NCI-H128 (cell line): ENCODE data around the gene TENT4A.

Experiments
- DNase-seq: peaks from one replicate; lab custom pipeline; 2025; ENCODE audit not compliant: unreplicated experiment; lab: John Stamatoyannopoulos, UW

TENT4A gene

GRCh38 chr5:6700074-6700684, 13.1 kb upstream of the TENT4A start:
- no peak for DNase-seq

- DNase-seq = no peak
Measured at GRCh38 chr5:6700685-6701355, 12.4 kb upstream of the TENT4A start.

DNA sequence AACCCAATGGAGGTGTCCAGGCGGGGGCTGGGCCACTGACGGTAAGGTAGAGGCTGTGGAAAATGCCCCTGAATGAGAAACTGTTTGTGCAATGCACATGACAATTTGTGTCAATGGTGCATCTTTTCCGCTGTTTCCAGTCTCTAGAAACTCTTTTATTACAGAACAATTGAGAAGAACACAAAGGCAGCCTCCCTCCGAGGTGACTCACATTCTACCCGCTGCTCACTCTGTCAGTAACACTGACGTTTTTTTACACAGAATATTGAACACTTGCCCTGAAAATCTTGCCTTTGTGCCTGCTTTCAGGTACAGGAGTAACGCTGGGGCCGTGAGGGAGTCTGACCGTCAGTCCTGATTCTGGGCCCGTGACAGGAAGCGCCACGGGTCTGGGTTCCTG, 11.7 kb upstream of the TENT4A start:
- no peak for DNase-seq

DNA sequence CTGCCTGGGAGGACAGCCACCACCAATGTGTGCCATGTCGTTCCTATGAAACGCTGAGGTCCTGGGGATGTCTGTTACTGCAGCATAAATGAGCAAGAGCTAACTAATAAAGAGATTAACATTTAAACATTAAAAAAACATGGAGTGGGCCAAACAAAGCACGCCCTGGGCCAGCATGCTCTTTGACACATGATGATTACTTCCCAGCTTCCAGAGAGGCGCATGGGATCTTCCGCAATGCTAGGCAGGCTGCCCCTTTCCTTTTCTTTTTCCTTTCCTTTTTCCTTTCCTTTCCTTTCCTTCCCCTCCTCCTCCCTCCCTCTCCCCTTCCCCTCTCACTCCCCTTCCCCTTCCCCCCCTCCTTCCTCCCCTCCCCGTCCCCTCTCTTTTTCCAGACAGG, 10.6 kb upstream of the TENT4A start:
- DNase-seq = no peak

DNA sequence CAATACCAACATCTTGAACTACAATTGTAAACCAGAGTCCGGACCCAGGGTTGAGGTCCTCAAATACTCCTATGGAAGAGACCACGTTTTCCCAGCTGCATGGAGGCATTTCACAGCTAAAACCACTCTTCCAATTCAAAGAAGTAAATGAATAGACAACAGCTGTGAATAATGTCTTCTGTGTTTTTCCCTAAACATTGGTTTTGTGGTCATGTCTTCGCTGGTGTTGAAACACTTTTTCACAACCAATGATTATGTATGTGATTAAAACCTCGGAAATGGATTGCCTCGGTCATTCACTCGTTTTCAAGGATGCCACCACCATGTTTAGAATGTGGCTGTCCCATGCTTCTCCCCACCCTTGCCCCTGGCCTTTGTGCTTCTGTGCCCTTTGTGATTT, 9.4 kb upstream of the TENT4A start:
- DNase-seq = no peak

- no peak for DNase-seq
Measured at GRCh38 chr5:6704361-6704851, 8.8 kb upstream of the TENT4A start.

- no peak for DNase-seq
Measured at GRCh38 chr5:6705088-6705487, 8.1 kb upstream of the TENT4A start.

DNA sequence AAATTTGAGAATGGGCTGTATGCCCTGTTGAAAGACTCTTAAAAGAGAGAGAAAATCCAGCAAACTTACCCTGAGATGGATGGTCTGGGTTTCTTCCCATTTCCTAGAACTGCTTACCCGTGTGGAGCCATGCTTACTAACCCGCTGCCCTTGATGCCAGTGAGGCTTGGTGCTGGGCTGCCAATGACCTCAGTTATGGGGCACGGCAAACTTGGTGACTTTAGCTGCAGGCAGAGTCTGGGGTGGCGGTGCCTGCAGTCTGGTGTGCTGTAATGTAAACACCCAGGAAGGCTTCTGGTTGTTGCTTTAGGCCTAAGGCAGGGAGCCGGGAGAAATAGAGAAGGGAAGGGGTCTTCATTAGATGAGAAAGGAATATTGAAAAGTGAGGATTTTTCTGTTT, 7.3 kb upstream of the TENT4A start:
- DNase-seq = no peak

DNA sequence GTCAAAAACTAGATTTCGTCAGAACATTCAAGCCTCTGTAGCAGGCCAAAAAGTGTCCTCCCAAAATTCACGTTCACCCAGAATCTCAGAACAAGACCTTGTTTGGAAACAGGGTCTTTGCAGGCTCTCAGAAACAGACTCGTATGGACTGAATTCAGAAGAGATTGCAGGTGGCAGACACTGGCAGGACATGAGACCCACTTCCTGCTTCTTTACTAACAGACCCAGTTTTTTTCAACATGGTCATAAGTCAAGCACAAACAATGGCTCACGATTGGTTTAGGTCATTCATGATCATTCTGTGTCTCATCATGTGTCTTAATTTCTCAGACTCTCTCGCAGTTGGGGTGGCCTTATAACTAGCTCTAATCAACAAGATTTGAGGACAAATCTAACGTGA, 5.4 kb upstream of the TENT4A start:
- DNase-seq = no peak

DNA sequence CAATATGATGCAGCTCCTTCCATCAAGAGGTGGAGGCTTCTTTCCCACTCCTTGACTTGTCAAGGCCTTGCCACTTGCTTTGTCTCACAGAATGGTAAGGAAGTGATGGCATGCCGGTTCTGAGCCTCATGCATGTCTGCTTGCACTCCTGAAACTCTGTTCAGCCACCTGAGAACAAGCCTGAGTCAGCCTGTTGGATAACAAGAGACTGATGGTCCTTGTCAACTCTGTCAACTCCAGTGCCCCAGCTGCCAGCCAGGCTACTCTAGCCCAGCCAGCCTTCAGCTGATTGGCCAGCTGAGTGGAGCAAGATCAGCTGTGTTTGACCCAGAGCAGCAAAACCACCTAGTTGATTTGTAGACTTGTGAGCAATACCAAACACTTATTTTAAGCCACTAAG, 4.4 kb upstream of the TENT4A start:
- no peak for DNase-seq

- DNase-seq = no peak
Measured at GRCh38 chr5:6710070-6710469, 3.2 kb upstream of the TENT4A start.

- no peak for DNase-seq
Measured at GRCh38 chr5:6710551-6711318, 2.5 kb upstream of the TENT4A start.

DNA sequence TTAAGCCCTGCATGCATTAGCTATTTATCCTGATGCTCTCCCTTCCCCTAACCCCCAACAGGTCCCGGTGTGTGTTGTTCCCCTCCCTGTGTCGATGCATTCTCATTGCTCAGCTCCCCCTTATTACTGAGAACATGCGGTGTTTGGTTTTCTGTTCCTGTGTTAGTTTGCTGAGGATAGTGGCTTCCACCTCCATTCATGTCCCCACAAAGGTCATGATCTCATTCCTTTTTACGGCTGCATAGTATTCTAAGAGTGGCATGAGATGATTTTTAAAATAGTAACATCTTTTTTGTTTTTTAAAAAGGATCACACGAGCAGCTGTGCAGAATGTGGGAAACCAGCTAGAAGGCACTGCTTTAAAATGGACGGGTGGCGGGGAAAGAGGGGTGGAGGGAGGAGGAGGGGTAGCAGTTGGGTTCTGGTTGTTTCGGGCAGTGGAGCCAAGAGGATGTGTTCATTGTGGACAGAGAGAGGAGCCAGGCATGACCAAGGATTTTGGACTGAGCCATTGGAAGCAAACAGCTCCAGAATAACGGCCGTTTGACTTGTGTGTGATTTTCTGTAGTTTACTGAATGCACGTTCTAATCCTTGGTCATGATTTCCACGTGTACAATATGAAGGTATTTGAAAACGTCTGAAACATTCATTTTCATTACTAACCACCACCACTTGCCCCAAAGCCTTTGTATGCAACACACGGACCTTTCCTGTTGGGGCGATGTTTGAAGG, 1.7 kb upstream of the TENT4A start:
- no peak for DNase-seq

GRCh38 chr5:6712142-6712576, 1.1 kb upstream of the TENT4A start:
- no peak for DNase-seq

DNA sequence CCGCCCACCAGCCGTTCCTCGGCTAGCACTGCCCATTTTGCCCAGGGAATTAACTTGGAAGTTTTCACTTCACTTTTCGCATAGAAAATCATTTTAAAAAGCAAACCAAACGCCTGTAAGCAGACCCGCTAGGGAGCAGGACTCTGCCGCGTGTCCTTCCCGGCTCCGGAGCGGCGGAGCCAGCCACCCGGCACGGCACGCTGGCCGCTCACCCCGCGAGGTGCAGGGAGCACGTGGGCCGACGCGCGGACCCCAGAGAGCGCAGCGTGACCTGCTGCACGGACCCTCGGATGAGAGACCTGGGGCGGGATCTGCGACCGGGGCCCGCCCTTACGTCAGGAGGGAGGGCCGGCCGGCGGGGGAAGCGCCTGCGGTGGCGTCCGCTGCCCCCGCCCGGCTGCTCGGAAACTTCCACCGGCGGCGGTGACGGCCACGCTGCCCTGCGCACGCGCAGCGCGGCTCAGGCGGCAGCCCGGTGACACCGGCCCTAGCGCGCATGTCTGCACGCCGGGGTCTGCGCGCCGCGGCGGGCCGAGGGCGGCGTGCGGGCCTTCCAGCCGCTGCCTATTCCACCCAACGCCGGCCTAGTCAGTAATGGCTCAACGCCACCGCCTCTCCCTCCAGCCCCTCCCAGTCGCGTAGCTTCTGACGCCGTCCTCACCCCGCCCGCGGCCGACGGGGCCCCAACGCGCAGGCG, 507 bp upstream of the TENT4A start:
- DNase-seq = peak; percentile 97

DNA sequence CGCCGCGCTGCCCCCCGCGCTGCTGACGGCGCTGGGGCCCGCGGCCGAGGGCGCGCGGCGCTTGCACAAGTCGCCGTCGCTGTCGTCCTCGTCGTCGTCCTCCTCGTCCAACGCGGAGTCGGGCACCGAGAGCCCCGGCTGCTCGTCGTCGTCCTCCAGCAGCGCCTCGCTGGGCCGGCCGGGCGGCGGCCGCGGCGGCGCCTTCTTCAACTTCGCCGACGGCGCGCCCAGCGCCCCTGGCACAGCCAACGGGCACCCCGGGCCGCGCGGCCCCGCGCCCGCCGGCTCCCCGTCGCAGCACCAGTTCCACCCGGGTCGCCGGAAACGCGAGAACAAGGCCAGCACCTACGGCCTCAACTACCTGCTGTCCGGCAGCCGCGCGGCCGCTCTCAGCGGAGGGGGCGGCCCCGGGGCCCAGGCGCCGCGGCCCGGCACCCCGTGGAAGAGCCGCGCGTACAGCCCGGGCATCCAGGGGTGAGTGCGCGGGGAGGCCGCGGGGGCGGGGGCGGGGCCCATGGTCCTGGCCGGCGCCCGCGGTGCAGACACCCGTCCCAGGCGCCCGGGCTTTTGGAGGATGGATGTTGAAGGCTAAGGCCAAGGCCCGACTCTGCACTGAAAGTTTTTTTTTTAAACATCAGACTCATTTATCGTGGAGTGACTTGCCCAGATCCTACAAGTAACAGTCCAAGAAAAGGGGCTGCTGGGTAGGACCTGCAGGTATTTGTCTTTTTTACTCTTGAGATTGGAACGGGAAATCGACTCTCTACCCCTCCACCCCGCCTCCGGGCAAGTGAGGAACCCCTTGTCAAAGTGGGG, 1.2 kb downstream of the TENT4A start:
- DNase-seq = no peak

DNA sequence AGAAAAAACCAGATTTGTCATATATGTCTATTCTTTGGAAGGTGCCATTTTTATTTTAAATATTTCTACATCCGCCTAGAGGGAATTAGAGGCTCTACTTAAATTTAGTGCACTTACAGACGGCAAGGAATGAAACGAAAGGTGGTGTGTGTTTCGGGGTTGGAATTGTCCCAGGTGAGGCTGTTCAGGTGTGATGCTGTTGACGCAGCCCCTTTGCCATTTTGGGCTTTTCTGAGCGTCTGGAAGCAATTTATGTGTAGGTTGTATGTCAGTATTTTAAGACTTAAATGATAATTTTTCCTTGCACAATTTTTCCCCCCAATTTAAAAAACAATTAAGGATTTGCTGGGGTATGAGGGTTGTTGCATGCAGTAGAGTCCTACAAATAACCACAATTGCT, 2.0 kb downstream of the TENT4A start:
- no peak for DNase-seq

DNA sequence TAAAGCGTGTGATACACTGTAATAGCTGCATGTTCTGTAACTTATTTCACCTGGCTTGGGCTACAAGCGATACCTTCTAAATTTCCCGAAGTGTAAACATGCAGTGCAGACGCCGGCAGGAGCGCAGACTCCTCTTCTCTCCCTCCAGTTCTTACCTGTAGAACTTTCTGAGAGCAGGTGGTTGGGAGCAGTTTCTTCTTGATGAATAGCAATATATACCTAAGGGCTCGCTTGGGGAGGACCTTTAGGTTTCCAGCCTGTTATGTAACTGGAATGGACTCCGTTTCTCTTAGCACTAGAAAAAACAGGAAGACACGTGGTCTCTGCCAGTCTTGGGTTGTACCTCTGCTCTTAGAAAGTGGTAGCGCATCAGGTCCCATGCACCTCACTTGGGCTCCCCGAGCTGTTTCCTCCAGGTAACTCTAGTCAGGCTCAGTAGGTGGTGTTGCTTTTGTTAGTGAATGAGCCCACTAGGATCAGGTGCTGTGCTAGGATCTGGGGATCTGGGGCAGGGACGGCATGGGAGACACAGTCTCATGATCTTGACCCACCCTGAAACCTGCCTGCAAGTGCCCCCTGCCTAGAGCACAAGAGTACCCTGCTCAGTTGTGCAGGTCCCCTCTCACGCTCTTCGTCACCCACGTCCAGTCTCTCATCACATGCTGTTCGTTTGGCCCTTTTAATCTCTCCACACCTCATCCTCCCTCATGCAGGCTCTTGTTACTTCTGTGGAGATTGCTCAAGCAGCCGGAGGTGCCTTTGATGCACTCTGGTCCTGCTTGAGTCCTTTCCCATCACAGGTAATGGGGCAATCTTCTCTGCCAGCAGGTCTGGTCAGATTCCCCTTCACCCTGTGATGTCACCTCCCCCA, 2.8 kb downstream of the TENT4A start:
- no peak for DNase-seq

DNA sequence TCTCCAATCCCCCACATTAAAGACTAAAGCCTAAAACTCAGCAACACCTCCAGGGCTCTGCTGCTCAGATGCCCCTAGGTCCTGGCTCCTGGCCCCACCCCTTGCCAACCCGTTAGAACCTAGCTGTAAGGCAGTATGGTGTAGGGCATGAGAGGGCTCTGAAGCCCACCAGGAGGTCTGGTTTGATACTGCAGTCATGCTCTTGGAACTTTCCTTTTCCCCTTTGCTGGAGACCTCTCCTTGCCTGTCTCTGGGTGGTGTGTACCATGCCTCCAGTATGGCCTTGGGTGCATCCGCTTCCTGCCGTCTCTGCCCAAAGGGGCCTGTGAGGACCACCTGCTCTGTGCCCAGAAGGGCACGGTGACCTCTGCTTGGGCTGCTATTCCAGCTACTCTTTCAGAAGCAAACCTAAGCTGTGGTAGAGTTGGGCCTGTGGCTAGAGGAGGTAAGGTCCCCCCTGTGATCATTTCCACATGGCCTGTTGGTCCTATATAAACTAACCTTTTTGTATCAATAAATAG, 3.5 kb downstream of the TENT4A start:
- DNase-seq = no peak
